Left ventricle myocardium superior (tissue), 1 donor: Measurements from ENCODE around the gene FOXP4. TPM values are rescaled to one million over a fixed set of nuclear protein-coding genes. Genes with fewer than 3 reads are reported as not detected.

Experiments
- ATAC-seq: fragments of 200-7000 bp; cut with Tn5 transposase; one replicate; pipeline ENCODE4 v1.9.1; 2020; ENCODE audit warnings: mild to moderate bottlenecking, moderate library complexity
- DNase-seq: peaks from one replicate; pipeline ENCODE4 v3.0.0-alpha.2; 2020
- intact Hi-C: fragments of 100-400 bp; cut with micrococcal nuclease; formaldehyde crosslinking; loops from one replicate; pipeline ENCODE4 v1.11.0; 2022
- long read RNA-seq: library from polyadenylated mRNA; unstranded; transcript quantifications from one replicate; pipeline ENCODE4 v2.0.0, GENCODE V29; 2021
- total RNA-seq: library from RNA; stranded (reverse); fragmentation: NEBNext Ultra II Directional; extraction: Animal tissue kit (Norgen Biotek cat#: 25700); gene quantifications from one replicate; pipeline ENCODE4 v1.2.1, GENCODE V29; 2021
- donor health status: DM: no; HTN: yes; CAD: no; lungs with severe emphysema.

The FOXP4 gene
- total RNA-seq = 16.8 TPM
- long read RNA-seq, partial matches to known transcripts = 0 of 2 reads
- long read RNA-seq, other reads (novel, unspliced or antisense) = 2 of 2 reads

GRCh38 chr6:41545703-41546474 is at the start of gene FOXP4:
TSS of gene FOXP4 (plus strand) at chr6:41546381. CDS start at chr6:41565761, 19,380 bp downstream.
- ATAC-seq = peak; percentile 92
- intact Hi-C loops = no loop called here
- DNase-seq = peak; percentile 91

- no peak for ATAC-seq
- DNase-seq = no peak
- intact Hi-C loops = no loop called here
Measured at GRCh38 chr6:41497573-41497972, 48.6 kb upstream of the FOXP4 start.

DNA sequence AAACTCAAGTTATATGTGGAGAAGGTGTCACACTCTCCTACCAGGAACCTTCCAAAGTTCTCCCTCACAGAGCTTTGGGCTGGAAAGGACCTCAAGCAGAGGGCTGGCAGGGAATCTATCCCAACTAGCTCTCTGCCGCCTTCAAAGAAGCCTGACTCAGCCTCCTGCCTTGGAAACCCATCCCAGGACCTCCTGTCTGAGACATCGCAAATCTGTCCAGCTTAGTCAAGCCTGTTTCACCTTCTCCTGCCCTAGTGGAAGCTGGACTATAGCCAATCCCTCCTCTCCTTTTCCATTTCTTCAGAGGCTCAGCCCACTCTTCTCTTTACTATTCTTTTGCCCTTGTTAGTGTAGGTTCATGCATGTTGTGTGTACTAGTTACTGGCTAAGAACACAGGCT is 48.2 kb upstream of the FOXP4 start:
- DNase-seq (no peak), ATAC-seq (no peak)
- intact Hi-C loops = no loop called here

DNA sequence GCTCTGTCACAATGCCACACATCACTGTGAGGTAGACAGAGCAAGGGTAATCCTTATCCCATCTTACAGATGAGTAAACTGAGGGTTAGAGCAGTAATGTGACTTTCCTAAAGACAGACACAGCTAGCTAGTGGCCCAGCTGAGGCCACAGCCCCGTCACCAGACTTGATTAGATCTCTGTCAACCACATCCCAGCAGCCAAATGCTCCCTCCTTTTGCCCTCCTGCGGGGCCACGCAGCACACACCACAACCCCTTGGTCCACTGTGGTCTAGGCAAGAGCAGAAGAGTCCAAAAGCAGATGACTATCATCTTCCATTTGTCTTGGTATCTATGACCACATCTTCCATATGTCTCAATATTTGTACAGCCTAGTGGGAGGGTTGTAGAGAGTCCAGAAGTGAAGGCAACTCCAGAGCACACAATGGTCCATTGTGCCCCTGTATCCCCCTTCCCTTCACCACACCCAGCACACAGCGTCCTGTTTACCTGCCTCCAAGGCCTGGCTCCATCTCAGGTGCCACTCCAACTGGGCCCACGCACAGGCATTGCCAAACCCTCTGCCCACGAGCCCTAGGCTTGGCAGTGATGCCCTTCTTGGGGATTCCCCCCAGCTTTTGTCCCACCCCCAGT is 47.1 kb upstream of the FOXP4 start:
- ATAC-seq (no peak), DNase-seq (no peak)
- intact Hi-C loops = no loop called here

DNA sequence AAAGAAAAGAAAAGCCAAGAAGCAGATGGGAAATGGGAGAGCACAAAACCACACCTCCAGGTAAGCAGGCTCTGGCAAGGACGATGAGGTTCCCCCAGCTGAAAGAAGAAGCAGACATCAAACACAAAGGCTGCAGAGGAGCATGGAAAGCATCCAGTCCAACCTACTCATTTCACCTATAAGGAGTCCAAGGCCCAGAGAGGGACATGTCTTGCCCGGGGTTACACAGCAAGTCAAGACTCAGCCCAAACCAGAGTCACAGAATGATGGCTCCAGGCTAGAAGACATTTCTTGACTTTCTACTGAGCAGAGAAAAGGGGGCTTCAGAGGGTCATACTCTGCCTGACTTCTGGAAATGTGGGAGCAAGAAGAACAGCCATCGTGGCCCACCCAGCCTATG is 45.6 kb upstream of the FOXP4 start:
- no peak for DNase-seq
- no peak for ATAC-seq
- intact Hi-C loops = no loop called here

- intact Hi-C loops = no loop called here
- ATAC-seq = no peak
- DNase-seq = no peak
Measured at GRCh38 chr6:41502566-41502916, 43.6 kb upstream of the FOXP4 start.

GRCh38 chr6:41502917-41503671 is 43.1 kb upstream of the FOXP4 start:
- intact Hi-C loops = no loop called here
- DNase-seq (peak; percentile 42), ATAC-seq (no peak)

GRCh38 chr6:41503827-41504465 is 42.2 kb upstream of the FOXP4 start:
- peak; percentile 43 for DNase-seq
- ATAC-seq = peak; percentile 51
- intact Hi-C loops = no loop called here

DNA sequence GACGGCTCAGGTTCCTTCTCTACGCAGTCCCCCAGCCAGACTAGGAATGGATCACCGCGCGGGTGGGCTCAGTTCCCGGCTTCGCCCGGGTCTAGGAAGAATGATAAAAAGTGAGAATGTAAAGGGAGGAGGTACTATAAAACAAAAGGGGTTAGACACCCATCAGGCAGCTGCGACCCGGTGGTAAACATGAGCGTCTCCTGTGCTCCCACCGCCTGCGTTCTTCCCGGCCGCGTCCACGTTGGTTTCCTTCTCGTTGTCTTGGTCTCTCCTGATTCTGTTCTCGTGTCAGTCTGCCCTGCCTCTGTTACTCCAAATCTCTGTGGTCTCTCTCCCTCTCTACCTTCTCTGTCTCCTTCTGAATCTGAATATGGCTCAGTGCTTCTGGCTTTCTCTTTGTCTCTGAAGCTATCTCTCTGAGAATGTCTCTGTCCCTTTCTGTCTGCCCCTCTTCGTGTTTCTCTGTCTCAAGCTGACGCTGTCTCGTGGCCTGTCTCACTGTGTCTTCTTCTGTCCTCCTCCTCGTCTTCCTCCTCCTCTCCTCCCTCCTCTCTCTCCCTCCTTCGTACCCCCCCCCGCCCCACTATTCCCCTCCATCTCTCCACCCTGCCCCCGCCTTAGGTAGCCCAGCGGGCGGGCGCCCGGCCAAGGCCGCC is 41.6 kb upstream of the FOXP4 start:
- intact Hi-C loops = no loop called here
- ATAC-seq (no peak), DNase-seq (no peak)

DNA sequence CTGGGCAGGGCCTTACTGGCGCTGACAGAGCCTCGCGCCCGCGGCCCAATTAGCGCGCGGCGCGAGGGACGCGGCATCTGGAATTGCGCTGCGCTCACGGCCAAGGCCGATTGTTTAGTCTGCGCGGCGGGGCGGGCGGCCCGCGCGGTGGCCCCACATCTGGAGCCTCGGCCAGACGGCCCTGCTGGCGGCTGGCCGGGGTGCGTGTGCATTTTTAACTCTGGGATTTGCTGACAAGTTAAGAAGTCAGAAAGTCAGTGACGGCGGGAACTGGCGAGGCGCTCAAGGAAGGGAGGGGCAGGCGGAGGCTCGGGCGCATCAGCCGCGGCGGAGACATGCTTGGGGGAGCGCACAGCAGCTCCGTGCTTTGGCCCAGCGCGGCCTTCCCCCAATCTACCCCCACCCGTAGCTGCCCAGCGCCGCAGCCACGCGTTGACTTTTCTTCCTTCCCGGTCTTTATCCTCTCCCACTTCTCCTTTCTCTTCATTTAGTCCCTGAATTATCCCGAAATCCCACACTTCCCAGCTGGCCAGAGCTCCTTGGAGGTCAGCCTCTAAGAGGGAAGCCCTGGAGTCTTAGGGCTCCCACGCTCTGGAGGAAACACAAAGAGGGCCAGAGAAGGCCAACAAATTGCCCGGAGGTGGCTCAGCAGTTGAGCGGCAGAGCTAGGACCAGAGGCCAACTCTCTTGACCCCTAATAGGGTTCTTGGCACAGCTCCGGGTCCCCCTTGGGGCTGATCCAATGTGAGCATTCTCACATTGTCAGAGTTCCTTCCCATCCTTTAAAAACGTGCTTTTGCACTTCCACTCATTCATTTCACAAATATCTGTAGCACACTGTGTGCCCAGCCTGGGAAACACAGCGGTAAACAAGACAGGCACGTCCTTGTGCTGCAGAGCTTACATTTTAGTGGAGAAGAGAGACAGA is 40.8 kb upstream of the FOXP4 start:
- ATAC-seq = peak; percentile 88
- DNase-seq = peak; percentile 88
- intact Hi-C loops = no loop called here

- DNase-seq (no peak), ATAC-seq (no peak)
- intact Hi-C loops = no loop called here
Measured at GRCh38 chr6:41508479-41508878, 37.7 kb upstream of the FOXP4 start.

- DNase-seq (no peak), ATAC-seq (no peak)
- intact Hi-C loops = no loop called here
Measured at GRCh38 chr6:41509580-41509979, 36.6 kb upstream of the FOXP4 start.

DNA sequence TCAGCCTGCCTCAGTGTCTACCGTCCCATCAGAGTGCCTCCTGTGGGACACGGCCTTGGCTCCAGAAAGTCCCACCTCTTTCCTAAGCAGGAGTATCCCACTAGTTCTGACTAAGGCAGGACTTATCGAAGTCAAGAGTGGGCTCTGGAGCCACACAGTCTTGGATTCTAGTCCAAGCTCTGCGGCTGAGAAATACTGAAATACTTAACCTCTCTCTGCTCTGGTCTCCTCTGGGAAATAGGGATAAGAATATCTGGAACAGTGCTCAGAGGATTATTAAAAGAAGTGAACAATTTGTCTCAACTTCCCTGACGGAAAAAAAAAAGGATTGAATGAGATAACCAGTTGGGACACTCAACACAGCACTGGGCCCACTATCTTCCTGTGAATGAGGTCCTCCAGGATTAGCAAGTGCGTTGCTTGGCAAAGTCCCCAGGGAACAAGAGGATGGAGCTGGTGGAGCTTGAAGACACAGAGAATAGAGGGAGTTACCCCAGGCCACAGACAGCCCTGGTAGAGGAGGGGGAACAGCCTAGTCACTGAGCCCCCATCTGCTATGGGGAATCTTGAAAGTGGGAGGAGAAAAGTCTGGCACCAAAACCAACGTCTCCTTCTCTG is 34.6 kb upstream of the FOXP4 start:
- intact Hi-C loops = no loop called here
- no peak for DNase-seq
- peak; percentile 54 for ATAC-seq

DNA sequence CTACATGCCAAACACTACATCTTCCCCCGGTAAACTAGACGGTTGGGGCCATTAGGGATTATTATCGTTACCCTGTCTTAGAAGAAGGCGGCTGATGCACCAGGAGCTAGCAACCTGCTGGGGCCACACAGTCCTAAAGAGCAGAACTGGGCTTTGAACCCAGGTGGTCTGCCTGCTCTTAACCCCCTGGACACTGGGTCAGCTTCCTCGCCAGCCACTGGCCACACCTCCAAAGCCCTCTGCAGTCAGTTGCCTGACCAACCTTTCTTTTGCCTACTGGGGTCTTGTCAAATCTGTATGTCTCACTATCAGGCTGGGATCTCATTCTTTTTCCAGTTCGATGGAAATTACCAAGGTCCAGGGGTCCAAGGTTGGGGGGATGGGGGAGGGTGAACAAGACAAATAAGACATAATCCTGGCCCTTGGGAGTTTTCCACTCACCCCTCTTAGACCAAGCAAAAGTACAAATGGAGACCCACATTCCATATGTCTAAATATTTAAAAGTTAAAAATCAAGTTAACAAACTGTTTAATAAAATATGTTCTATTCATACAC is 34.0 kb upstream of the FOXP4 start:
- no peak for DNase-seq

DNA sequence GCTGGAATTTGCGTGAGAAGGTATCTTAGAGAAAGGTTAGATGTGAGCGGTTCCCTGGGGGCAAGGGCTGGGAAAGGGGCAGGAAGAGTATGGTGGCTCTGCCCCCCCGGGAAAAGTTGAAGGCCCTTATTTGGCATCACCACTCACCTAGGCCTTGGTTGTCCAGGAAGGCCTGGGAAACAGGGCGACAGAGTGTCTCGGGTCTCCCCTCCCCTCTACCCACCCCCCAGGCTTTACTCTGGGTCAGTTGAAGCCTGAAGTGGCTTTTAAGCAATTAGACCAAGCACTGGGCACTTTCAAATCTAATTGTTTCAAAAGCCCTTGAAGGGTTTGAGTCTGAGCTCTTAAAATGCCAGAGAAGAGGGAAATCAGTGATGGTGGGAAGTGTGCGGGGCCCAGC is 30.2 kb upstream of the FOXP4 start:
- ATAC-seq = no peak
- DNase-seq = no peak

More for the DNA sequence above, 34.0 kb upstream of the FOXP4 start:
- no peak for ATAC-seq
- intact Hi-C loops = no loop called here

GRCh38 chr6:41518118-41518517 is 28.1 kb upstream of the FOXP4 start:
- intact Hi-C loops = no loop called here
- ATAC-seq = no peak

More for the DNA sequence above, 30.2 kb upstream of the FOXP4 start:
- intact Hi-C loops = no loop called here

GRCh38 chr6:41519305-41519744 is 26.9 kb upstream of the FOXP4 start:
- DNase-seq (no peak), ATAC-seq (no peak)
- intact Hi-C loops = no loop called here

More at GRCh38 chr6:41518118-41518517, 28.1 kb upstream of the FOXP4 start:
- DNase-seq = no peak
